Epithelial cell of prostate (primary cell): ENCODE measurements around the gene IFITM2.

Experiments used
- DNase-seq: peaks from one replicate; pipeline ENCODE4 v3.0.0-alpha.2; 2011; ENCODE audit warnings: low read depth, low spot score
- H3K27ac ChIP-seq: fragments of 450-650 bp; 2 replicates; pipeline ENCODE4 v1.5.1; 2017; ENCODE audit warnings: mild to moderate bottlenecking

IFITM2 gene

DNA sequence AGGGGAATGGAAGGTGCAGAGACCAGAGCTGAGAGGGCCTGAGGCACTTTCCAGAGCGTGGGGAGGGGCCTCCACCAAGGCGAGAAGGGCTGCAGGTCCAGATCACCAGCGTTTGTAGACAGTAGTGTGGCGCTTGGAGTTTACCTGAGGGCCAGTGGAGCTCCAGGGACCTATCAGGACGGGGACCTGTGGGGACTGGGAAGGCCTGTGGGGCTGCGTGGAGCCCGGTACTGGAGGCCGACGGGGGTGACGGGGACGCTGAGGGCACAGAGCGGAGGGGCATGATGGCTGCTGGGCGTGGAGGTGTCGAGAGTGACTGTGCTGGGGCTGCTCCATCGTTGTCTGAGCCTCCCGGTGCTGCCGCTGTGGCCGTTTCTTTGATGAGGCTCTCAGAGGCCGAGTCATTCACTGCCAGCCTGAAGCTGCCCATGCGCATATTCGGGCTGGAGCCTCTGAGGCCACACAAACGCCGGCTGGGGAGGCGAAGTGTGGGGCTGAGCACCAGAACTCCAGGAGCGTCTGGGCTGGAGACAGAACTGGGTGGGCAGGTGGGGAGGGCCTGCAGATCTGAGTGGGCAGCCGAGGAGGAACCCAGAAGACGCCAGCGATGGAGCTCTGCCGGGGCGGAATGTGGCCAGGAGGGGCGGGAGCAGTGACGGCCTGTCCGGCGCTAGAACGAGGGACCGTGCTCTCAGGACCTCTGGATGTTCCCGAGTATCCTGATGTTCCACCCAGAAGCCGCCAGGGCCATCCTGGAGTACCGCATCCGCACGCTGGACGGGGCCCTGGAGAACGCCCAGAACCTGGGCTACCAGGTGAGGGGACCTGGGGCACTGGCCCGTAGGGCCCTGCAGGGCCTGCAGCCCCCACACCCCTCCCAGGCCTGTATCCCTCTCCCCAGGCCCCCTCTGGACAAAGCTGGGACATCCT is 16.1 kb upstream of the IFITM2 start:
- no peak overlapping the region for H3K27ac ChIP-seq
- no peak for DNase-seq

DNA sequence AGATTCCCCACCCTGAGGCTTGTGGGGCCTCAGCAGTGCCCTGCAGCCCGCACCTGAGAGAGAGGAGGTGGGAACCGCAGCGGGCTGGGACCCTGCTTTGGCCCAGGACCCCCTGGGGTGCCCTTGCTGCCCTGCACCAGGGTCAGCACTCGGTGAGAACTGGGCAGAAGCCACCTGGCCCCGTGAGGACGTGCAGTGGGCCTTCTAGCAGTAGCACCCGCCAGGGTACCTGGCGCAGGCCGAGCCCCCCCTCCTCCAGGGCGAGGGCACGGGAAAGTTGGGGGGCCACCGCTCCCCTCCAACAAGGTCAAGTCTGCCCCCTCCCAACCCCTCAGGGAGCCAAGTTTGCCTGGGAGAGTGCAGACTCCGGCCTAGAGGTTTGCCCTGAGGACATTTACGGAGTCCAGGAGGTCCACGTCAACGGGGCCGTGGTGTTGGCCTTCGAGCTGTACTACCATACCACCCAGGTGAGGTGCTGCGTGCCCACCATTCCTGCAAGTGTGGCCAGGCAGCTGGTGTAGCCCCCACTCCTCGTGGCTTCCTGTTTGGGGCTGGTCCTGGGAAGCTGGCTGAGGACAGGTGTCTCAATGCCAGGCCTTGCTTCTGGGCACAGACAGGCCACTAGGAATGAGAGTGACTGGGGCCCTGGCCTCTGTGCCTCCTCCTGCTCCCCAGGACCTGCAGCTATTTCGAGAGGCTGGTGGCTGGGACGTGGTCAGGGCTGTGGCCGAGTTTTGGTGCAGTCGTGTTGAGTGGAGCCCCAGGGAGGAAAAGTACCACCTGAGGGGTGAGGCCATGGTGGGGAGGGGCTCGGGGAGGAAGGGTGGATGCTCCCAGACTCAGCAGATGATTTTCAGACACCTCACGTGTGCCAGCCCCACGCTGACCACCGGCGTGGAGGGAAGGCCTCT is 15.2 kb upstream of the IFITM2 start:
- no peak overlapping the region for H3K27ac ChIP-seq
- DNase-seq: no peak

DNA sequence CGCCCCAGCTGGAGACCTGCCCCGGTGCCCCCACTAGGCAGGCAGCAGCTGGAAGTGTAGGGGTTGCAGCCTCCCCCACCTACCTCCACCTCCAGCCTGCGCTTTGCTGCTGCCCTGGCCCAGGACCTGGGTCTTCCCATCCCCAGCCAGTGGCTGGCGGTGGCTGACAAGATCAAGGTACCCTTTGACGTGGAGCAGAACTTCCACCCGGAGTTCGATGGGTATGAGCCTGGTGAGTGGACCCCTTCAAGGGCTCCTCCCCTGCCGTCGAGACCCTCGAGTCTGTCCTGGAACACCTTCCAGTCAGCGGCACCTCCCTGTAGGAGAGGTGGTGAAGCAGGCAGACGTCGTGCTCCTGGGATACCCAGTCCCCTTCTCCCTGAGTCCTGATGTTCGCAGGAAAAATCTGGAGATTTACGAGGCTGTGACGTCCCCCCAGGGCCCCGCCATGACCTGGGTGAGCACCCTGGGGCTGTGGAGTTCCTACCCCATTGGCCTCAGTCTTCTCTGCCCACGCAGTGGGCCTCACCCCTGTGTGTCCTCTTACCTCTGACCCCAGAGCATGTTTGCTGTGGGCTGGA is 14.3 kb upstream of the IFITM2 start:
- no peak overlapping the region for H3K27ac ChIP-seq
- no peak for DNase-seq

DNA sequence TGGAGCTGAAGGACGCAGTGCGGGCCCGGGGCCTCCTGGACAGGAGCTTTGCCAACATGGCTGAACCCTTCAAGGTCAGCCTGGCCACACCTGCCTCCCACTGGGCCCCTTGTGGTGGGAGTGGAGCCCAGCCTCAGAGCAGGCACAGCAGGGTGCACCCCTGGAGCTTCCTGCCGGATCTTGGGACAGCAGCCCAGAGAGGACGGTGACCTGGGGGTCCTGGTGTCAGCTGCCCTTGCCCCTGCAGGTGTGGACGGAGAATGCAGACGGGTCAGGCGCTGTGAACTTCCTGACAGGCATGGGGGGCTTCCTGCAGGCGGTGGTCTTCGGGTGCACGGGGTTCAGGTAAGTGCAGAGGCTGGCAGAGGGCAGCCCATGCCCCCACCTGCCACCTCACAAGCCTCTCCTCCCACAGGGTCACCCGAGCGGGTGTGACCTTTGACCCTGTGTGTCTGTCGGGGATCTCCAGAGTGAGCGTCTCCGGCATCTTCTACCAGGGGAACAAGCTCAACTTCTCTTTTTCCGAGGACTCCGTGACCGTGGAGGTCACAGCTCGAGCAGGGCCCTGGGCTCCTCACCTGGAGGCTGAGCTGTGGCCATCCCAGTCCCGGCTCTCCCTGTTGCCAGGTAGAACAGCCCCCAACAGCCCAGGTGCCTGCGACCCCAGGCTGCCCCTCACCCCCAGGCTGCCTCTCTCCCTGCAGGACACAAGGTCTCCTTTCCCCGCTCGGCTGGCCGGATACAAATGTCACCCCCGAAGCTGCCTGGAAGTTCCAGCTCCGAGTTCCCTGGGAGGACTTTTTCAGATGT is 13.6 kb upstream of the IFITM2 start:
- no peak for DNase-seq
- H3K27ac ChIP-seq: no peak overlapping the region

DNA sequence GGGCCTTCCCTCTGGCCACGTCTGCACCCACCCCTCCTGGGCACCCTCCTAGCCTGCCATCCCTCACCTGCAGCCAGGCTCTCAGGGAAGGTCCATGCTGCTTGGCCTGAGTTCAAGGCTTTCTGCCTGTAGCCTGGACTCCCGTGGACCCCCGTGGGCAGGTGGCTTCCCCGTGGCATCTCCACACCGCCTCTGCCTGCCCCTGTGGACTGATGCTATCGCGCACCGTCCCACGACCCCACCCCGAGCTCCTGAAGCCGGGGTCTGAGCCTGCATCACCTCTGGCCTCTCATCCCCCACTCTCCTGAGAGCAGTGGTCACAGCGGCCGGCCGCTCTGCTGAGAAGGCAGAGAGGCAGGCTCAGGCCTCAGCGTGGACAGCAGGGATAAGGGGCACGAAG is 12.8 kb upstream of the IFITM2 start:
- no peak overlapping the region for H3K27ac ChIP-seq
- DNase-seq: no peak

DNA sequence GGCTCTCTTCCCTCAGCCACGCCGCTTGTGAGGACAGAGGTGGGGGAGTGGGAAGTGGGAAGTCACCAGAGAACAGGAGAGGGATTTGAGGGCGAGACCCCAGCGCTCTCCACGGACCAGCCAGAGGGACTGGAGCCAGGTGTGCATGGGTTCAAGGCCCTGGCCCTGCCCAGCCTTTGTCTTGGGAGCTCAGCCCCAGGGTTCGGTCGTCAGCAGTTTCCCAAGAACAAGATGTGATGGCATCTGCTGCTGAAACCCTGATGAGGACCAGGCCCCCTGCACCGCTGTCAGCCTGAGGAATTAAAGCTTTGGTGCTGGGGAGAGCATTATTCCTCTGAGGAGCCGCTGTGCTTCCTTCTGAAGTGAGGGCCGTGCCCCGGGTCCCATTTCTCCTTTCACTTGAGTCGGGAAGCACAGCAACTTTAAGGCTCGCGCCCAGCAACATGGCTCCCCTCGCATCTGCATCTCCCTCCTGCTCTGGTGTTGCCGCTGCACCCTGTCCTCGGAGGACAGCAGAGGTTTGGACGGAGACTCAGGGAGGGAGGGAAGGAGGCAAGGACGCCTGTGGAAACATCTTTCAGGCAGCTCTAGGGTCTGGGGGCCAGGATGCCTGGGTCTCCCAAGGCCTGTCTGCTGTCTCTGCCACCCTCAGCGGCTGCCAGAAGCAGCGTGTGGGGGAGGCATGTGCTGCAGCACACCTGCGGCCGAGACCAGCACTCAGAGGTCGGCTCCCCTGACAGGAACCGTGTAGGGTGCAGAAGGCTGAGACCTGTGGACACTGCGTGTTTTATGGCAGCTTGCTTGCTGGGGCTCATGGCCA is 12.1 kb upstream of the IFITM2 start:
- DNase-seq: no peak
- H3K27ac ChIP-seq: no peak overlapping the region

DNA sequence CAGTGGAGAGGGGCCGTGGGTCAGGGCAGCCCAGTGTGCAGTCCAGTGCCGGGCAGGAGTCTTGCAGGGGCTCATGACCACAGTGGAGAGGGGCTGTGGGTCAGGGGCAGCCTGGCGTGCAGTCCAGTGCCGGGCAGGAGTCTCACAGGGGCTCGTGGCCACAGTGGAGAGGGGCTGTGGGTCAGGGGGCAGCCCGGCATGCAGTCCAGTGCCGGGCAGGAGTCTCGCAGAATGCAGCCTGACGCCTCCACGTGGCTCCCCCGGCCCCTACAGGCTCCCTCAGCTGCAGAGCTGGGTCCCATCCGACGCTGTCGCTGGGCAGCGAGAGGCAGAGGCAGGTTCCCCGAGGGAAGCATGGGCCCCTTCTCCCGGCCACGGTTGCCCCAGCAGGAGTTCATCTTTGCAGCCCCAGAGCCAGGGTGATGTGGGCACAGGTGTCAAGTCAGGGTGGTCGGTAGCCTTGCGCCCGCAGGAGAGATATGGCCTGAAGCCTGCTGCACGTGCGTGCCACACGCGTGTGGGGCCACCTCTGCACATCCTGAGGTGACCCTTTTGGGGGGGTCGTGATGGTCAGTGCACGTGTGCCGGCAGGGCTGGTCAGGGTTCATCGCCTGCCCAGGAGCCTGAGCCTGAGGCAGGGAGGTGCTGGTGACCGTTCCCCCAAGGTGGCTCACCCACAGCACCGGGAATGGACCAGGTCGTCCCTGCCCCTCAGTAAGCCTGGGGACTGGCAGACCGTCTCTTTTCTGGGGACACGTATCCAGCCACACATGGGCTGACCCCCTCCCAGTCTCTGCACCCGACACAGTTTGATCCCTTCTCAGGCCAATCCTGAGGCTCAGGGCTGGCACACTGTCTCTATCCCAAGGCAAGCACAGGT is 11.2 kb upstream of the IFITM2 start:
- DNase-seq: no peak
- H3K27ac ChIP-seq: no peak overlapping the region

DNA sequence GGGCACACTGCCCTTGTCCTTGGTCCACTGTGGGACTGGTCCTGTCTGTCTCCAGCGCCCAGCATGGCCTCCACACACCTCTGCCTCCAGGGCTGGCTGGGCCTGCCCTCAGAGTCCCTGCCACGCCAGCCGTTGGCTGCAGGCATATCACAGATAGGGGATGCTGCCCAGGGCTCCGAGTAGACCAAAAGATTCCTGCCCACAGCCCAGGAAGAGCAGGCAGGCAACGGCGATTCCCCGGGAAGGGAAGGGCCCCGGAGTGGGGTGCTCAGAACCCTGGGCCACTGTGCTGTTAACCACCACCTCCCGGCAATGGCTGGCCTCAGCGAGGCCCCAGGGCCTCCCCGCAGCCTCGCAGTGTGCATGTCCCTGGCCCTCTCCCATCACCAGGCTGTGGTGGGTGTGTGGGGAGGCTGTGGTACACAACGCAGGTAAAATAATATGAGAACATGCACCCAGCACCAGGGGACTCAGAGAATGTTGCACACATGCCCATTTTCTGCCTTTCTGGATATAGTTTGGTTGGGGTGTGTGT is 10.5 kb upstream of the IFITM2 start:
- no peak overlapping the region for H3K27ac ChIP-seq
- no peak for DNase-seq

DNA sequence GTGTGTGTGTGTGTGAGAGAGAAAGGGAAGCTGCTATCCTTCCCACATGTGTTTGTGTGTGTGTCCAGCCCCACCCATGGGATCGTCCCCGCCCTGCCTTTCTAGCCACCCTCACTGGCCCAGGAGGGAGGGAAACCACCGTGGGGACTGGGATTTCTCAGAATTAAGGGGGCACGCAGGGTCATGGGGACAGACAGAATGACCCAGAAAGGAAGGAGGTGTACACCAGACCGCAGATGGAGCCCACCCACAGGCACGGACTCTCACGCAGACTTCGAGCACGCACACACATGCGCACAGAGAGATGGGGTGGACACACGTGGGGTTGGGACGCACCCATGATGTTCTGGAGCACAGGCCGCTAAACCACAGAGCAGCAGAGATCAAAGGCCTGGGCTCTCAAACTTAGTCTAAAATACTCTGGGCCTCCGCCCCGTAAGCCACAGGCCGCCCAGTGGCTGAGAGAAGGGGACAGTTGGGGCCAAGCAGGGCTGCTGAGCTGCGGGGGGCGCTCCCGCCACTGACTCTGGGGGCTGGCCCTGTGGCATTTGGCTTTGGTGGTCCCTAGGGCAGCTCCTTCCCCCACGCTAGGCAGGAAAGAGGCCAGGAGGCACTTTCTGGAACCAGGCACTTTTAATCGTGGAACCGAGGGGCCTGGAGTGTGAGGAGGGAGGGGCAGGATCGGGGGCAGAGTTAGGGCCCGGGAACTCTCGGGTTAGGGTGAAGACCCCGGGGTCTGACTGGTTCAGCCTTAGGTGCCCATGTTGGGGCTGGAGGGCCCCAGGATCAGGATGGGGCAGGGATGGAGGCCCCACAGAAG is 9.8 kb upstream of the IFITM2 start:
- DNase-seq: no peak
- H3K27ac ChIP-seq: no peak overlapping the region

DNA sequence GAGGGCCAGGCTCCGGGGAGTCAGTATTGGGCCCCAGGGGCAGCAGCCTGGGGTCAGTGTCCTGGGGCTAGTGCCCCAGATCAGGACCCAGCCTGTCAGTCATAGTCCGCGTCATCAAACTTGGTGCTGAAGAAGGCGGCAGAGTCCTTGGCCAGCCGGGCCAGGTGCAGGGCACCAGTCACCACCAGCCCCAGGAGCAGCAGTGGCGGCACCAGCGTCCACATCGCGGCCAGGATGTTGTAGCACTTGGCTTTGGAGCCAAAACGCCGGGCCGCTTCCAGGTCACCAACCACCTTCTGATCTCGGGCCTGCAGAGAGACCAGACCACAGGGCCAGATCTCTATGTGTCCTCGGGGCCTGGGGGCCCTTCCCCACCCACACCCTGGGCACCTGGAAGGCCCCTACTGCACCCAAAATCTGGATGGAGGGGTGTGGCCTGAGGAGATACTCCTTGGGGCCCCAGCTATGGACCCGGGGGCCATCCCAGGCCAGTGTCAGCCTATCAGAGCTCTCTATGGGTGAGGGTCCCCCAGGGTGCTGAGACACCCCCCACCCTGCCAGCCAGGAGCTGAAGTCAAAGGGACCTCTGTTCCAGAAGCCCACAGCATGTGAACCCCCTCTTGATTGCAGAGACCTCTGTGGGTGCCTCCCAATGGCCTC is 9.1 kb upstream of the IFITM2 start:
- no peak for DNase-seq
- no peak overlapping the region for H3K27ac ChIP-seq

DNA sequence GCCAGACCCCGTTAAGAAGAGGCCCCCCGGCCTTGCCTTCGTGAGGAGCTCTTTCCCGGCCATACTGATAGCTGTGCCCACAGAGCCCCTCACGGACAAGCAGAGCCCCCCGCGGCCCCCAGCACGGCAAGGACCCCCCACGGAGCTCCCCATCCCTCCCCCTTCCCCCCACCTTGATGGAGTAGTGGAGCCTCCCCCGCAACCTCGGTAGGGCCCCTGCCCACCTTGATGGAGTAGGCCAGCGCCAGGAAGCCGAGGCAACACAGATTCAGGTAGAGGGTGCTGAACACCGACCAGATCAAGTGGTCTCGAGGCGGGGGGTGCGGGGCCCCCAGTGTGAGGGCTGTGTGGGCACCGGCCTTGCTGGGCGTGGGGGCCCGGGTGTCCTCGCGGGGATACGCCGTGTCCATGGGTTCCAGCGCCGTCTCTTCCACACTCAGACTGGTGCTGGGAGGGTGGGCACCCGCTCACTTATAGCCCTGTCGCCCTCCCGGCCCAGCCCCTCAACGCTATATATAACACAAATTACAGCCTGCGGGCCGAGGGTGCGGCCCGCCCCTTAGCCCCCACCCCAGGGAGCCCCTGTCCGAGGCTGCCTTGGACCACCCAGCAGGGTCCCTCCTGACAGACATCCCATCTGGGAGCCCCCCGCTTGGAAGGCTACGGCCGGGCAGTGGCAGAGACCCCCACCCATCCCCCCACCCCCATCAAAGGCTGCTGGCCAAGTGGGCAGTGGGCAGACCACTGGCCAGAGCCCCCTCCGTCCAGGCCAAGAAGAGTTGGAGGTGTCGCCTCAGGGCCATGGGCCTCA is 8.3 kb upstream of the IFITM2 start, which contains the start of gene IFITM5:
Gene IFITM5, minus strand, starts transcription at position 446 of the 811 bp plus-strand sequence. Its CDS starts 36 bp downstream, at position 410.
- no peak for DNase-seq
- H3K27ac ChIP-seq: no peak within 1 kb of the TSS

DNA sequence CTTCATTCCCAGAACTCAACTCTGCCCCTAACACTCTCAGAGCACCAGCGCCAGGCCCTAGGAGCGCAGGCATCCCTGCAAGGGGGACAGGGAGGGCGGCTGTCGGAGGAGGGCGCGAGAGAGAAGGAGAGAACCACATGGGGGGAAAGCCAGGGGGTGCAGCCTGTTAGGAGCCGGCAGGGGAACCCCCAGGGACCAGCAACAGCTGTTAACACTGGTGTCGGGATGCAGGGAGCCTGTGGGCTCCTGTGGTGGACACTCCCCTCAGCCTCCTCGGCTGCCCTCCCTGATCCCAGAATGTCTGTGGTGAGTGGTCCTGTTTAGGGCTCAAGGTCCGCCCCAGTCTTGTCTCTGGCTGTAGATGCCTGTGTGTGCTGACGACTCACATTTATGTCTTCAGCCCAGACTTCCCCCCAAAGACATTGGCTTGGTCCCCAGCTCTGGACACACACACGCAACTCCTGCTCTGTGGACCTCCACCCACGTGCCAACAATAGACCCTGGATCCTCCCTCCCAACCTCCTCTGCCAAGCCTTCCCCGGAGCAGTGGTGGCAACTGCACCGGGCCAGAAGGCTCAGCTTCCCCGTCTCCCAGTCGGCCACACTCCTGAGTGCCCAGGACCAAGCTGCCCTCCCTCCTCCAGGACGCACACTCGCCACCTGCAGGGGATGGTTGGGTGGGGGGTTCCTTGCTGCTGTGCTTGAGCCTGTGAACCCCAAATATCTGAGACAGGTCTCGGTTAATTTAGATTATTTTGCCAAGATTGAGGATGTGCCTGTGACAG is 7.5 kb upstream of the IFITM2 start:
- no peak overlapping the region for H3K27ac ChIP-seq
- no peak for DNase-seq

DNA sequence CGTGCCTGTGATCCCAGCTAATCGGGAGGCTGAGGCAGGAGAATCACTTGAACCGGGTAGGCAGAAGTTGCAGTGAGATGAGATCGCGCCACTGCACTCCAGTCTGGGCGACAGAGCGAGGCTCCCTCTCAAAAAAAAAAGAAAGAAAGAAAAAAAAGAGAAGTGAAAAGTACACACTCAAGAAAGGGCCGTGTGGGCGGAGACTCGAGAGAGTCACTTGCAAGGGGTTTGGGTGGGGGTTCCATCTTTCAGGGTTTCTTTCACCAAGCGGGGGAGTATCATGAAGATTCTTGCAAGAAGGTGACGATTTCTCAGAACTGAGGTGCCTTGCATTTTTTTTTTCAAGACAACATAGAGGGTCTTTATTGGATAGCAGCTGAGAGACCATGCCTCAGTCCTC is 4.3 kb upstream of the IFITM2 start:
- no peak for DNase-seq
- H3K27ac ChIP-seq: no peak overlapping the region

DNA sequence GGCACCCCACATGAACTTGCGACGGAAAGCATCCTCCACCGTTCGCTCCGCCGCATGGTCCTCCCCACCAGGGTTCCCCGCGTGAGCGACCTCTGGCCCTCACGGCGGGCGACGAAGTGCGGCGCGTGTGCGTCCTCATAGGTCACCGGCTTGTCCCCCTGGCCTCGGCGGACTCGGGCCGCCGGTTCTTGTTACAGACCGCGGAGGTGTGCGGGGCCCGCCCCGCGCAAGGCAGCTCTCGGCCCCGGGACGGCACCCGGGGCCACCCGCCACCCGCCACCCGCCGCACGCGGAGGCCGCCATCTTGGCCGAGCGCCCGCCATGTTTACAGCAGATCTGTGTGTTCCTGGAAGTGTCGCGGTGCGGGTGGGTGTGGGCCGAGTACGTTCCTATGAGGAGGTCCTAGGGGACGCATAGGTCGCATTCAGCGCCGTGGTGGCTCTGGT is 3.5 kb upstream of the IFITM2 start:
- DNase-seq: no peak

More for the DNA sequence above, 3.5 kb upstream of the IFITM2 start:
- no peak overlapping the region for H3K27ac ChIP-seq
